Measurements from ENCODE around the gene IMPDH1. TPM values are rescaled to one million over a fixed set of nuclear protein-coding genes. Genes with fewer than 3 reads are reported as not detected.

IMPDH1 gene
- total and polyA plus RNA-seq, 9 of the 15 experiments (the other 6 are each of a cell fraction or from before 2014, with no cell fraction given): 0.80 to 118 (median 64.3) TPM

- Histone ChIP-seq H3K27ac (ENCODE audit: extremely low read depth, low read depth, low read length) (no peak overlapping the region), H3K9me1 (ENCODE audit: control insufficient read depth, insufficient read depth, low read length) (no peaks in the 10 kb centered on the region), H3K4me3 (no peak overlapping the region), H4K20me1 (replicated peaks; ENCODE audit: control insufficient read depth, insufficient read depth, low read length) (no peaks in the 10 kb centered on the region), H3K9ac (ENCODE audit: insufficient read depth in 1 of 2, low read depth in 2 of 2, low read length in 2 of 2) (no peak overlapping the region), H2AFZ (ENCODE audit: low read depth, low read length) (peak overlapping the region; percentile 54; the same call in 1 of the 2 replicates), H3K36me3 (ENCODE audit: control insufficient read depth, insufficient read depth, low read length) (no peaks in the 10 kb centered on the region), H3K27me3 (ENCODE audit: control insufficient read depth in 2 of 2, insufficient read depth in 2 of 2, low read length in 2 of 2) (no peaks in the 10 kb centered on the region), H3K9me3 (replicated peaks; ENCODE audit: control insufficient read depth, insufficient read depth, low read depth, low read length) (no peaks in the 10 kb centered on the region), H3K4me1 (replicated peaks in 1 of 2; ENCODE audit: control insufficient read depth in 2 of 2, insufficient read depth in 2 of 2, low read length in 2 of 2) (peaks cover 12 to 24% of the 10 kb centered on the region in 2 experiments; a peak in 4 of 5 replicates), H3K4me2 (ENCODE audit: insufficient read depth, low read length) (no peak overlapping the region), H3K79me2 (ENCODE audit: control insufficient read depth, insufficient read depth, low read length) (no peaks in the 10 kb centered on the region)
- intact Hi-C loops (cut with micrococcal nuclease): no loop called here
- no peak for DNase-seq (ENCODE audit: extremely low read depth in 1 of 4, low spot score in 3 of 4)
- no peak for ATAC-seq
- in situ Hi-C loops (cut with MboI): no loop called here
- BruUV-seq (replicated peaks): no TSS peak
- no peak for TF ChIP-seq CTCF (IDR thresholded peaks at IDR 0.05 in 2 of 3, conservative IDR thresholded peaks at IDR 0.05 in 1 of 3; ENCODE audit: insufficient read depth in 2 of 3, low read depth in 1 of 3, low read length in 3 of 3)
- TF ChIP-seq ZNF174 (CRISPR knock-in tag; IDR thresholded peaks at IDR 0.05): no peak
- TF ChIP-seq UBTF (IDR thresholded peaks at IDR 0.05; ENCODE audit: borderline replicate concordance in 1 of 2, low read depth in 2 of 2, low read length in 2 of 2): no peak
- no peak for TF ChIP-seq CHD7 (IDR thresholded peaks at IDR 0.05; ENCODE audit: low read depth, low read length)
- TF ChIP-seq SMAD3 (CRISPR knock-in tag; conservative IDR thresholded peaks at IDR 0.05): no peak
- no peak for TF ChIP-seq HSF4 (CRISPR knock-in tag; IDR thresholded peaks at IDR 0.05; ENCODE audit: borderline replicate concordance)
- ChIA-PET CTCF (ENCODE audit: low intra/inter-chr PET ratio) (no interaction called here), POLR2A (no interaction called here)
- WGBS (ENCODE audit: insufficient coverage, low coverage, missing lambda C conversion rate): 32% methylated on average over 4 of the region's 4 CpGs
- FAIRE-seq: no peak
These were observed 40.6 kb upstream of the IMPDH1 start for GRCh38 chr7:128450409-128450808.
